ENCODE measurements around the gene TRAPPC8. TPM values are rescaled to one million over a fixed set of nuclear protein-coding genes. Genes with fewer than 3 reads are reported as not detected.

The TRAPPC8 gene
- total and polyA plus RNA-seq, 2 of the 13 experiments (the other 11 are each of a cell fraction or from before 2014, with no cell fraction given) = 34.6 to 50.8 TPM

GRCh38 chr18:31942999-31943877, at the start of gene TRAPPC8 (continued):
- TF ChIP-seq MAZ (IDR thresholded peaks at IDR 0.05; ENCODE audit: borderline replicate concordance, low read depth, low read length) = peak; percentile 88
- peak; percentile 60 for TF ChIP-seq MAZ (CRISPR knock-in tag; IDR thresholded peaks at IDR 0.05; ENCODE audit: low read depth)
- TF ChIP-seq ZNF431 (CRISPR knock-in tag; IDR thresholded peaks at IDR 0.05; ENCODE audit: borderline replicate concordance, low read depth) = peak; percentile 20; the same call in 1 of the 2 replicates
- no peak; the same call in none of the 2 replicates for TF ChIP-seq FOSL2 (CRISPR knock-in tag; IDR thresholded peaks at IDR 0.05)
- TF ChIP-seq RBFOX2 (IDR thresholded peaks at IDR 0.05; ENCODE audit: low read depth, low read length) = peak; percentile 86; the same call in 1 of the 2 replicates
- TF ChIP-seq MATR3 (CRISPR knock-in tag; IDR thresholded peaks at IDR 0.05) = no peak
- no peak for TF ChIP-seq RBAK (CRISPR knock-in tag; IDR thresholded peaks at IDR 0.05)
- peak; percentile 39 for TF ChIP-seq U2AF1 (optimal IDR thresholded peaks at IDR 0.05; ENCODE audit: low read depth, low read length)
- no peak for TF ChIP-seq KIAA2018 (CRISPR knock-in tag; IDR thresholded peaks at IDR 0.05; ENCODE audit: borderline replicate concordance)
- TF ChIP-seq ASH2L (IDR thresholded peaks at IDR 0.05; ENCODE audit: insufficient read length, low read depth, low read length) = peak; percentile 94
- no peak for TF ChIP-seq ZNF251 (CRISPR knock-in tag; IDR thresholded peaks at IDR 0.05)
- TF ChIP-seq RNF219 (CRISPR knock-in tag; IDR thresholded peaks at IDR 0.05) = no peak
